Heart left ventricle (tissue), 13 donors: ENCODE results near the gene SPATC1L.

Experiments
- CTCF ChIP-seq, 12 donors: fragments of 200-600 bp; sonication (generic) in 4 of 12; IDR thresholded peaks; one replicate each; pipeline versions ENCODE4 v1.5.0 to v1.8.0; 2018 to 2022; ENCODE audit warnings: antibody characterized with exemption in 12 of 12, mild to moderate bottlenecking in 5 of 12
- POLR2A ChIP-seq, 2 donors: fragments of 450-650 bp; IDR thresholded peaks; one replicate each; pipeline ENCODE4 v1.6.1; 2017; ENCODE audit warnings: antibody characterized with exemption in 2 of 2, mild to moderate bottlenecking in 2 of 2, moderate library complexity in 2 of 2
- donor health status: ischemic (EF 13 %, LVEDD 7.1; RV severe dilation, severe dysfunction).
- donor health status: DM: no; HTN: yes; CAD: no.
- donor health status: DM: no; HTN: no; CAD: no.
- donor health status: ischemic (EF 25% LVEDD 6.9; RV normal size, moderate dysfunction).
- donor health status: ischemic (EF 25% LVEDD 5.7; RV mildly dilated, moderate dysfunction).
- donor health status: ischemic (EF 35%, LVEDD 5.7; RV mildly dilated, moderate dysfunction).
- donor health status: nonischemic (EF 11% LVEDD 7.7; RV severe dilation, severe dysfunction).
- donor health status: DM: yes; HTN: yes; CAD: no.
- donor health status: PGD.
- donor health status: ischemic (EF 29% LVEDD 5.4; RV normal size, mild dysfunction).
- donor health status: nonischemic (EF 23%, LVEDD 6.1; RV moderate dilation, normal function).

GRCh38 chr21:46207920-46208591 lies 23.8 kb upstream of the SPATC1L start:
- TF ChIP-seq CTCF (IDR thresholded peaks at IDR 0.05): no peak
- TF ChIP-seq POLR2A (IDR thresholded peaks at IDR 0.05): no peak
